Kidney (tissue), 14 donors: ENCODE results near the gene RHOB. TPM values are rescaled to one million over a fixed set of nuclear protein-coding genes. Genes with fewer than 3 reads are reported as not detected.

Experiments
- DNase-seq, 5 donors: peaks; one replicate each; pipeline ENCODE4 v3.0.0-alpha.2; 2013 to 2020
- FAIRE-seq: peaks from 2 replicates; lab custom pipeline; 2012; peaks lifted over from hg19 to GRCh38; lab: Jason Lieb, UNC
- H3K27ac ChIP-seq, 2 donors: one replicate each; pipeline ENCODE4 v1.7.0; 2013; ENCODE audit warnings: low read depth in 2 of 2, low read length in 2 of 2, inconsistent platforms in 1 of 2
- H3K27me3 ChIP-seq: one replicate; pipeline ENCODE4 v1.7.1; 2013; ENCODE audit warnings: low read length, inconsistent platforms; ENCODE audit not compliant: control insufficient read depth, insufficient read depth
- H3K36me3 ChIP-seq, 3 donors: one replicate each; pipeline versions ENCODE4 v1.7.0 to v1.7.1; 2013; ENCODE audit warnings: low read length in 3 of 3, control low read depth in 1 of 3, inconsistent platforms in 1 of 3; ENCODE audit not compliant: insufficient read depth in 3 of 3, control insufficient read depth in 2 of 3
- H3K4me1 ChIP-seq, 3 donors: one replicate each; pipeline versions ENCODE4 v1.7.0 to v1.7.1; 2013; ENCODE audit warnings: low read length in 3 of 3, inconsistent platforms in 1 of 3, low read depth in 1 of 3; ENCODE audit not compliant: control insufficient read depth in 2 of 3, insufficient read depth in 2 of 3
- H3K4me3 ChIP-seq, 3 donors: one replicate each; pipeline versions ENCODE4 v1.7.0 to v1.8.1; 2013; ENCODE audit warnings: low read length in 3 of 3, control low read depth in 1 of 3, inconsistent platforms in 1 of 3
- H3K9ac ChIP-seq, 3 donors: one replicate each; pipeline versions ENCODE4 v1.7.0 to v1.7.1; 2013; ENCODE audit warnings: low read length in 3 of 3, control low read depth in 1 of 3, inconsistent platforms in 1 of 3
- H3K9me3 ChIP-seq, 3 donors: one replicate each; pipeline versions ENCODE4 v1.7.0 to v1.7.1; 2013; ENCODE audit warnings: low read length in 3 of 3, control low read depth in 1 of 3, inconsistent platforms in 1 of 3; ENCODE audit not compliant: control insufficient read depth in 2 of 3, insufficient read depth in 1 of 3
- CTCF ChIP-seq: IDR thresholded peaks from 3 replicates; pipeline ENCODE4 v1.5.1; 2012; ENCODE audit warnings: mild to moderate bottlenecking, moderate library complexity, borderline replicate concordance; ENCODE audit not compliant: insufficient read depth; ENCODE audit errors: extremely low read depth
- intact Hi-C: fragments of 100-400 bp; cut with DNase I; formaldehyde crosslinking; loops from one replicate; pipeline ENCODE4 v1.11.1; 2022
- polyA plus RNA-seq: library from polyadenylated mRNA; stranded (reverse); fragments of 350-450 nt; fragmentation: Illumina TruSeq; extraction: RNeasy Lipid Tissue Mini Kit (QIAGEN cat#74804); gene quantifications from one replicate; pipeline ENCODE4 v1.2.3, GENCODE V29; 2014; ENCODE audit warnings: low read depth, low replicate concordance; ENCODE audit not compliant: insufficient read depth
- total RNA-seq: library from RNA; stranded (reverse); fragmentation: NEBNext Ultra II Directional; extraction: Animal tissue kit (Norgen Biotek cat#: 25700); gene quantifications from one replicate; pipeline ENCODE4 v1.2.1, GENCODE V29; 2021
- donor health status: control.
- donor health status: control.
- donor health status: control.
- donor health status: control.
- donor health status: control.
- donor health status: DM: yes; HTN: yes; CAD: no.
- donor health status: Normal renal cell carcinoma (clear cell type).

RHOB gene
- total and polyA plus RNA-seq, 2 donors from 2014 or later: 241 to 487 TPM

- Histone ChIP-seq H3K4me1 (peaks cover 0 to 20% (median 5%) of the 10 kb centered on the region in 3 donors), H3K27ac (peak overlapping the region in 1 of 2 donors; percentile 52)
These were observed 27.8 kb upstream of the RHOB start for GRCh38 chr2:20419007-20419576.

GRCh38 chr2:20419752-20420151 lies 27.1 kb upstream of the RHOB start:
- no peak overlapping the region for H3K27ac ChIP-seq
- no peak overlapping the region for H3K9ac ChIP-seq
- no peaks in the 10 kb centered on the region for H3K9me3 ChIP-seq
- FAIRE-seq (no peak), DNase-seq (no peak)
- TF ChIP-seq CTCF: no peak
- peaks cover 0 to 22% (median 6%) of the 10 kb centered on the region in 3 donors for H3K4me1 ChIP-seq
- H3K27me3 ChIP-seq: no peaks in the 10 kb centered on the region
- no peaks in the 10 kb centered on the region for H3K36me3 ChIP-seq
- no peak overlapping the region for H3K4me3 ChIP-seq
- intact Hi-C loops: no loop called here

More at GRCh38 chr2:20419007-20419576, 27.8 kb upstream of the RHOB start:
- H3K9ac ChIP-seq: no peak overlapping the region
- DNase-seq (peak in 4 of 5 donors; percentile 41 to 72 (median 54)), FAIRE-seq (no peak)
- H3K36me3 ChIP-seq: no peaks in the 10 kb centered on the region
- peak overlapping the region in 1 of 3 donors; percentile 40 for H3K4me3 ChIP-seq
- no peaks in the 10 kb centered on the region for H3K27me3 ChIP-seq
- intact Hi-C loops: no loop called here
- H3K9me3 ChIP-seq: no peaks in the 10 kb centered on the region
- TF ChIP-seq CTCF: no peak

- H3K36me3 ChIP-seq: no peaks in the 10 kb centered on the region
- FAIRE-seq (no peak), DNase-seq (no peak)
- H3K4me1 ChIP-seq: peaks cover 0 to 28% (median 10%) of the 10 kb centered on the region in 3 donors
- no peaks in the 10 kb centered on the region for H3K27me3 ChIP-seq
- peak overlapping the region in 1 of 2 donors; percentile 0 for H3K27ac ChIP-seq
- H3K4me3 ChIP-seq: no peak overlapping the region
- H3K9ac ChIP-seq: no peak overlapping the region
- no peak for TF ChIP-seq CTCF
- H3K9me3 ChIP-seq: no peaks in the 10 kb centered on the region
- intact Hi-C loops: no loop called here
These were observed 25.4 kb upstream of the RHOB start for GRCh38 chr2:20421336-20421987.
